Measurements from ENCODE around the gene UNC13A. TPM values are rescaled to one million over a fixed set of nuclear protein-coding genes. Genes with fewer than 3 reads are reported as not detected.
"Not testable (repeated sequence)": the region's sequence is repeated elsewhere in the genome, so short reads cannot be mapped to it uniquely, and the experiment has no call there.

UNC13A gene
- total RNA-seq, 6 experiments from 2014 or later: 0.07 to 0.71 (median 0.21) TPM

DNA sequence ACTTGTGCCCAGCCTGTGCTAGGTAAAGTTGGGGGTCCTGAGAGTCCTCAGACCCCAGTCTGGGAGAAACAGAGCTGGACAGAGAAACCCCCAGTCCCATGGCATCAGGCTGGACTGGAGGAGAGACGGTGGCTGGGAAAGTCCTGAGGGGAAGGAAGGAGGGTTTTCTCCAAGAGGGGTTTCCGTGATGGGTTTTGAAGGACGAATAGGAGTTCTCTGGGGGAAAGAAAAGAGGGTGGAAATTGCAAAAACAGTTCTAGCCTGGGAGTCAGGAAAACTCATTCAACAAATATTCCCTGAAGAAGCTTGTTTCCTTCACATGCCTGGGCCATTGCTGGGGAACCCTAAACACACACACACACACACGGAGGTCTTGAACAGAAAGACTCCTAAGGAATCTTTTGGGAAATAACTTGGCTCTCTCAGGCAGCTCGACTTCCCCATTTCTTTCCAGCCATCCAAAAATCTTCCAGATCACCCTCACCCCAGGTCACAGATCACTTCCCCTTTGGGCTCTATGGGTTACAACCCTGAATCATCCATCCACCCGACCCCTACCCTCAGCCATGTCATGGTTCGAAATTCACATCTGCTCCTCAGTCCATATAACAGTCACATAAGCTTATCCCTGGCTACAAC, 85.2 kb downstream of the UNC13A start:
- H3K4me1 Mint-ChIP-seq (ENCODE audit: low read depth): 0 out of 2 replicates have a peak, but pooled peaks cover 6% of the 10 kb centered on the region
- no peak overlapping the region for H3K4me3 Mint-ChIP-seq
- peaks cover 34% of the 10 kb centered on the region for H3K27me3 Mint-ChIP-seq (ENCODE audit: insufficient read depth)
- no peaks in the 10 kb centered on the region for H3K9me3 Mint-ChIP-seq
- no peaks in the 10 kb centered on the region for H3K36me3 Mint-ChIP-seq (ENCODE audit: low read depth)
- TF ChIP-seq, protein P1, sequence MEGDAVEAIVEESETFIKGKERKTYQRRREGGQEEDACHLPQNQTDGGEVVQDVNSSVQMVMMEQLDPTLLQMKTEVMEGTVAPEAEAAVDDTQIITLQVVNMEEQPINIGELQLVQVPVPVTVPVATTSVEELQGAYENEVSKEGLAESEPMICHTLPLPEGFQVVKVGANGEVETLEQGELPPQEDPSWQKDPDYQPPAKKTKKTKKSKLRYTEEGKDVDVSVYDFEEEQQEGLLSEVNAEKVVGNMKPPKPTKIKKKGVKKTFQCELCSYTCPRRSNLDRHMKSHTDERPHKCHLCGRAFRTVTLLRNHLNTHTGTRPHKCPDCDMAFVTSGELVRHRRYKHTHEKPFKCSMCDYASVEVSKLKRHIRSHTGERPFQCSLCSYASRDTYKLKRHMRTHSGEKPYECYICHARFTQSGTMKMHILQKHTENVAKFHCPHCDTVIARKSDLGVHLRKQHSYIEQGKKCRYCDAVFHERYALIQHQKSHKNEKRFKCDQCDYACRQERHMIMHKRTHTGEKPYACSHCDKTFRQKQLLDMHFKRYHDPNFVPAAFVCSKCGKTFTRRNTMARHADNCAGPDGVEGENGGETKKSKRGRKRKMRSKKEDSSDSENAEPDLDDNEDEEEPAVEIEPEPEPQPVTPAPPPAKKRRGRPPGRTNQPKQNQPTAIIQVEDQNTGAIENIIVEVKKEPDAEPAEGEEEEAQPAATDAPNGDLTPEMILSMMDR (IDR thresholded peaks at IDR 0.05): no peak
- no peak for DNase-seq
- no peak overlapping the region for H3K27ac Mint-ChIP-seq

DNA sequence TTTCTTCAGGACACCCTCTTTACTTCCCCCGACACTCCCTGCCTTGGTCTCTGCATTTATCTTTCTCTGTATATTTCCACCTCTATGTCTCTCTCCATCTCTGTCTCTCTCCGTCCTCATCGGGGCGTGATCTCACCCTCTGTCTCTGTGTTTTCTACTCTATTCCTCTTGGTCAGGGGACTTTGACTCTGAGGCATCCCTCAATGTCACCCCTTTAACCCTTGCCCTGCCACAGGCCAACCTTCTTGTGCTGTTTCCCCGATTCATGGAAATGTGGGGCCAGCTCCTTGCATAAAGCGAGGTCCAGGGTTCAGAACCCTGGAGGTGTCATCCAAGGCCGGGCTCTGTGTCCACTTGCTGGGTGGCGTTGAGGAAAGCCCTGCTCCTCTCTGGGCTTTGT, 85.9 kb downstream of the UNC13A start:
- peaks cover 38% of the 10 kb centered on the region for H3K27me3 Mint-ChIP-seq (ENCODE audit: insufficient read depth)
- H3K27ac Mint-ChIP-seq: no peak overlapping the region
- H3K36me3 Mint-ChIP-seq (ENCODE audit: low read depth): no peaks in the 10 kb centered on the region
- H3K9me3 Mint-ChIP-seq: no peaks in the 10 kb centered on the region
- 0 out of 2 replicates have a peak, but pooled peaks cover 6% of the 10 kb centered on the region for H3K4me1 Mint-ChIP-seq (ENCODE audit: low read depth)
- DNase-seq: no peak
- TF ChIP-seq, protein P1 (IDR thresholded peaks at IDR 0.05): no peak
- H3K4me3 Mint-ChIP-seq: no peak overlapping the region

DNA sequence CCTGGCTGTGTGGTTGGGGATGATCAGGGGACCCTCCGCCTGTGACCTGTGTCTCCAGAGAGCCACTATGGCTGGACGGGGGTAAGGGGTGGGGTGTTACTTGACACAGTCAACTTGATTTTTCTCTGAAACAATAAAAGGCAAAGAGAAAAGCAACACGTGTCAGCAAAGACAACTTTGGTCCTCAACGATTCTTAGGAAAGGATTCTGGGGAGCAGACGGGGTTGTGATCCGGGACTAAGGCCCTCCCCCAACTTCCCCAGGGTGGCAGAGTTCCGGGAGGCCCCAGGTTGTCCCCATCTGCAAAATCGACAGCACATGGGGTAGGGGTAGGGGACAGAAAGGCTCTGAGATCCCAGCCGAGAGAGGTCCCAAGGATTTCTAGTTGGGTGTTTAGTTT, 86.5 kb downstream of the UNC13A start:
- H3K4me1 Mint-ChIP-seq (ENCODE audit: low read depth): 0 out of 2 replicates have a peak, but pooled peaks cover 6% of the 10 kb centered on the region

DNA sequence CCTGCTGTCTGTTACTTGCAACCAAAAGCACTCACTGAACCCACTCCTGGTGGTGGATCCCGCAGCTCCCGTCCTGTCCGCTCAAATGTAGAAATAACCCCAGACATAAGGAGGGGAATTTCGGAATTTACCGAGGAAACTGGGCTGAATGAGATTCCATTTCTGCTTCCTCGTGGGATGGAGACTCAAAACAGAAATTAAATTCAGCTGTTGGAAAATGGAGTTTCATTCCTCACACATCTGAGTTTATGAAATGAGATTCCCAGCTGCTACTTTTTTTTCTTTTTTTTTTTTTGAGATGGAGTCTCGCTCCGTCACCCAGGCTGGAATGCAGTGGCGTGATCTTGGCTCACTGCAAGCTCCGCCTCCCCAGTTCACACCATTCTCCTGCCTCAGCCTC, 88.4 kb downstream of the UNC13A start:
- no peaks in the 10 kb centered on the region for H3K9me3 Mint-ChIP-seq
- peaks cover 36% of the 10 kb centered on the region for H3K27me3 Mint-ChIP-seq (ENCODE audit: insufficient read depth)
- H3K4me3 Mint-ChIP-seq: no peak overlapping the region
- H3K36me3 Mint-ChIP-seq (ENCODE audit: low read depth): no peaks in the 10 kb centered on the region
- H3K27ac Mint-ChIP-seq: no peak overlapping the region
- no peak for DNase-seq
- TF ChIP-seq, protein P1 (IDR thresholded peaks at IDR 0.05): no peak
- 0 out of 2 replicates have a peak, but pooled peaks cover 6% of the 10 kb centered on the region for H3K4me1 Mint-ChIP-seq (ENCODE audit: low read depth)

More for the DNA sequence above, 86.5 kb downstream of the UNC13A start:
- Mint-ChIP-seq H3K4me3 (no peak overlapping the region), H3K27me3 (ENCODE audit: insufficient read depth) (peaks cover 36% of the 10 kb centered on the region), H3K9me3 (no peaks in the 10 kb centered on the region), H3K27ac (no peak overlapping the region), H3K36me3 (ENCODE audit: low read depth) (no peaks in the 10 kb centered on the region)
- TF ChIP-seq, protein P1 (IDR thresholded peaks at IDR 0.05): no peak
- no peak for DNase-seq

DNA sequence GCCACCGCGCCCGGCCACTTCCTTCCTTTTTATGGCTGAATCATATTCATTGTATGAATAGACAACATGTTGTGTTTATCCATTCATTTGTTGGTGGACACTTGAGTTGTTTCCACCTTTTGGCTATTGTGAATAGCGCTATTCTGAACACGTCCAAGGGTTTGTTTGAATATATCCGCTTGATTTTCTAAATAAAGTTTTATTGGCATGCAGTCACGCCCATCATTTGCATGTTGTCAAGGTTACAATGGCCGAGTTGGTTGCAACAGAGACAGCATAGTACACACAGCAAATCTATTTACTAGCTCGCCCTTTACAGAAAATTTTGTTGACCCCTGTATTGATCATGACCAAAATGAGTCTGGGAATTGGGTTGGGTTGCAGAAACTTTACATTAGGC, 89.2 kb downstream of the UNC13A start:
- no peak overlapping the region for H3K4me3 Mint-ChIP-seq
- H3K4me1 Mint-ChIP-seq (ENCODE audit: low read depth): 0 out of 2 replicates have a peak, but pooled peaks cover 6% of the 10 kb centered on the region
- H3K36me3 Mint-ChIP-seq (ENCODE audit: low read depth): no peaks in the 10 kb centered on the region
- peaks cover 36% of the 10 kb centered on the region for H3K27me3 Mint-ChIP-seq (ENCODE audit: insufficient read depth)
- TF ChIP-seq, protein P1 (IDR thresholded peaks at IDR 0.05): no peak
- DNase-seq: no peak
- no peaks in the 10 kb centered on the region for H3K9me3 Mint-ChIP-seq
- no peak overlapping the region for H3K27ac Mint-ChIP-seq

DNA sequence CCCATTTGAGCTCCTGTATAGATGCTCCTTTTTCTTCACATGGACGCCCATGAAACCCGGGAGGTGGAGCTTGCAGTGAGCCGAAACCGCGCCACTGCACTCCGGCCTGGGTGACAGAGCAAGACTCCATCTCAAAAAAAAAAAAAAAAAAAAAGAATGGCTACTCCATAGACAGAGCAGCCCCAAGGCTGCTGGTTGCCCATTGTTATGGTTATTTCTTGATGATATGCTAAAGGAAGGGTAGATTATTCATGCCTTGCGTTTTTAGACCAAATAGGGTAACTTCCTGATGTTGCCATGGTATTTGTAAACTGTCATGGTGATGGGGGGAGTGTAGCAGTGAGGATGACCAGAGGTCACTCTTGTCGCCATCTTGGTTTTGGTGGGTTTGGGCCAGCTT, 90.1 kb downstream of the UNC13A start:
- H3K36me3 Mint-ChIP-seq (ENCODE audit: low read depth); DNase-seq; H3K27ac Mint-ChIP-seq; H3K9me3 Mint-ChIP-seq; H3K4me3 Mint-ChIP-seq; H3K4me1 Mint-ChIP-seq (ENCODE audit: low read depth): not testable (repeated sequence)
- H3K27me3 Mint-ChIP-seq (ENCODE audit: insufficient read depth): peaks cover 36% of the 10 kb centered on the region

DNA sequence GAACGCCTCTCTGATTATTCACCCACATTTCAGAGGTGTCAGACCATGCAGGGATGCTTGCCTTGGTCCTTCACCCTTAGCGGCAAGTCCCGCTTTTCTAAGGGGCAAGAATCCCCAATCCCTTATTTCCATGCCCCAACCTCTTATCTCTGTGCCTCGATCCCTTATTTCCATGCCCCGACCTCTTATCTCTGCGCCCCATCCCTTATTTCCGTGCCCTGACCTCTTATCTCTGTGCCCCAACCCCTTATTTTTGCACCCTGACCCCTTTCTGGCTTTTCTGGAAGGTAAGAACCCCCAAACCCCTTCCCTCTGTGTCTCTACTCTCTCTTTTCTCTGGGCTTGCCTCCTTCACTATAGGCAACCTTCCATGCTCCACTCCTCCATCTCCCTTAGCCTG, 93.9 kb downstream of the UNC13A start:
- not testable (repeated sequence) for H3K27ac Mint-ChIP-seq; H3K4me3 Mint-ChIP-seq; DNase-seq; H3K4me1 Mint-ChIP-seq (ENCODE audit: low read depth); H3K36me3 Mint-ChIP-seq (ENCODE audit: low read depth); H3K9me3 Mint-ChIP-seq
- peaks cover 17% of the 10 kb centered on the region for H3K27me3 Mint-ChIP-seq (ENCODE audit: insufficient read depth)

Measured in HFFc6 (cell line).